Tibial artery (tissue), 4 donors: ENCODE results near the gene ANKRD13B.

ENCODE experiments used
- DNase-seq, 2 donors: peaks; one replicate each; pipeline ENCODE4 v3.0.0-alpha.2; 2019
- H3K27ac ChIP-seq, 2 donors: fragments of 200-600 bp; sonication (generic) in 1 of 2; 1 replicate in 1 of 2; 2 replicates in 1 of 2; pipeline ENCODE4 v1.5.1; 2018 to 2019; ENCODE audit warnings: mild to moderate bottlenecking in 1 of 2
- H3K27me3 ChIP-seq, 2 donors: fragments of 200-600 bp; sonication (generic) in 1 of 2; one replicate each; pipeline versions ENCODE4 v1.5.1 to v1.6.0; 2016 to 2019
- H3K36me3 ChIP-seq, 3 donors: fragments of 200-600 bp; sonication (generic) in 2 of 3; one replicate each; pipeline ENCODE4 v1.5.1; 2016 to 2019; ENCODE audit warnings: mild to moderate bottlenecking in 2 of 3
- H3K4me1 ChIP-seq, 4 donors: fragments of 200-600 bp; sonication (generic) in 2 of 4; 1 replicate in 3 of 4; 2 replicates in 1 of 4; pipeline ENCODE4 v1.5.1; 2016 to 2019
- H3K4me3 ChIP-seq, 2 donors: fragments of 200-600 bp; sonication (generic) in 1 of 2; 1 replicate in 1 of 2; 2 replicates in 1 of 2; pipeline ENCODE4 v1.5.1; 2018 to 2019; ENCODE audit warnings: mild to moderate bottlenecking in 2 of 2
- H3K9me3 ChIP-seq, 3 donors: fragments of 200-600 bp; sonication (generic) in 1 of 3; one replicate each; pipeline ENCODE4 v1.5.1; 2016 to 2019
- CTCF ChIP-seq, 2 experiments: fragments of 200-600 bp in 1 of 2; fragments of 450-650 bp in 1 of 2; IDR thresholded peaks; one replicate each; pipeline ENCODE4 v1.5.1; 2017 to 2019; ENCODE audit warnings: antibody characterized with exemption in 2 of 2, mild to moderate bottlenecking in 1 of 2, moderate library complexity in 1 of 2
- intact Hi-C: fragments of 100-400 bp; cut with DNase I; formaldehyde crosslinking; loops from one replicate; pipeline ENCODE4 v1.15.0; 2023; ENCODE audit warnings: low total_unique reads

Gene ANKRD13B

DNA sequence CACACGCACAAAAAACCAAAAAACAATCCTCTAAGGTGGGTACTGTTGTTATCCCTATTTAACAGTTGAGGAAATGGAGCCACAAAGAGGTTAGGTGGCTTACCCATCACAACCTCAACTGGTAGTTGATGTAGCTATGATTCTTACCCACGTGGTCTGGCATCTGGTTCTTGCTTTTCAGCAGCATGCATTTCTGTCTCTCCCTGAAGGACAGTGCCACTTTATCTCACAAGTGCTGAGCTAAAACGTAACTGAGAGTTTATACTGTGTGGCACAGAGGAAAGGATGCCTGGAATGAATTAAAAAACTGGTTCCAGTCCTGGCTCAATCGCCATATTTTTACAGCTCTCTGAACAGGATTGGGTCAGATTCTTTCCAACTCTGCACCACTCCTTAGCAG lies 31.7 kb downstream of the ANKRD13B start:
- intact Hi-C loops, result no loop called here
- TF ChIP-seq CTCF (IDR thresholded peaks at IDR 0.05), result no peak
- H3K4me3 ChIP-seq, result no peak overlapping the region
- peak overlapping the region in 1 of 2 donors; percentile 5 for H3K27ac ChIP-seq
- DNase-seq, result no peak
- H3K4me1 ChIP-seq, result peaks cover 0 to 40% (median 19%) of the 10 kb centered on the region in 4 donors
- H3K9me3 ChIP-seq, result no peaks in the 10 kb centered on the region
- H3K36me3 ChIP-seq, result no peaks in the 10 kb centered on the region
- no peaks in the 10 kb centered on the region for H3K27me3 ChIP-seq

DNA sequence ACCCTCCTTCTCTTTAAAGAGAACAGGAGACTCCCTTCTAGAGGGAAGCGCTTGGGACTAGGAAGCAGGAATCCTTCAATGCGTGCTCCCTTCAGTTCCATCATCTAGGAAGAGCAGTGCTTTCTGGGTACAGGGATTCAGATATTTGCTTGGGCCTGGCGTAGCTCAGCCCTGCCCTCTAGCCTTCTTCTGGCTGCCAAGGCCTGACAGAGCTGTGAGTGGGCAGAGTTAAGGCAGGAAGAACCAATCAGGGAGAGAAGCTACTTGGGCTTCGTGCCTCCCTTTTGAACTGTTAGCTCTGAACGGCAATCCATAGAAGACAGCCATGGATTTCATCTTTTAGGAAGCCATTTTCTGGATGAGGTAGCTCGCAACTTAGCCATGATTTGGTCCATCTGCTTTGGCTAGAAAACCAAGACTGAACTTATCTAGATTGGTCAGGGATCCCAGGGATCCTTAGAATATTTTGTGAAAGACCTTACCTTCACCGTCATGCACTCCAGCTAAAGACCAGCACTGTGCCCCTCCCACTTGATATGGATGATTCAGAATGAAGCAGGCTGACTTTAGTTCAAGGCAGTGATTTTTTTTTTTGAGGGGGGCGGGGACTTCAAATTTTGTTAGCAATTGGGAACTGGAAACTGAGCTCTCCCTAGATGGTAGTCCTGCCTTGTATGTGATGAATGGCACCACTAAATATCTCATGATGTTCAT lies 32.3 kb downstream of the ANKRD13B start:
- H3K9me3 ChIP-seq, result no peaks in the 10 kb centered on the region
- peak overlapping the region in 1 of 2 donors; percentile 5 for H3K27ac ChIP-seq
- H3K4me1 ChIP-seq, result peaks cover 0 to 34% (median 17%) of the 10 kb centered on the region in 4 donors
- H3K4me3 ChIP-seq, result no peak overlapping the region
- H3K27me3 ChIP-seq, result no peaks in the 10 kb centered on the region
- intact Hi-C loops, result no loop called here
- no peak for TF ChIP-seq CTCF (IDR thresholded peaks at IDR 0.05)
- no peak for DNase-seq
- H3K36me3 ChIP-seq, result no peaks in the 10 kb centered on the region

DNA sequence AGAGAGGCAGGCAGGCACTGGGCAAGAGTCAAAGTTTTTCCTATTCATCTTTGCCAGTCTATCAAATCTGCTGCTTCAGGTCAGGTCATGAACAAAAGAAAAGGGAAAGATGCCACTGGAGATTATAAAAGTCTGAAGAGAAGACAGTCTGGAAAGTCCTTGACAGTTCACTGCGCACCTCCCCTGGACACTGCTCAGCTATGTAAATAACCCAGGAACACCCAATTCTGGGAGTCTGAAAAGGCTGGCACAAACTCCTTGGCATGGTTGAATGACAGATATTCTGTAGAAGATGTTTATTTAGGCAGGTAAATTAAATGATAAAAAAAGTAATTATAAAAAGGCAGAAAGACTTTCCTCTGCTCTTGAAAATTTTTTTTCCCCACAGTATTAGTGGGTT lies 35.0 kb downstream of the ANKRD13B start:
- no peak for DNase-seq
- no peaks in the 10 kb centered on the region for H3K9me3 ChIP-seq
- H3K4me1 ChIP-seq, result peaks cover 0 to 11% (median 3%) of the 10 kb centered on the region in 4 donors
- TF ChIP-seq CTCF (IDR thresholded peaks at IDR 0.05), result no peak
- intact Hi-C loops, result no loop called here
- no peaks in the 10 kb centered on the region for H3K27me3 ChIP-seq
- peaks cover 15 to 23% (median 21%) of the 10 kb centered on the region in 3 donors for H3K36me3 ChIP-seq
- H3K27ac ChIP-seq, result no peak overlapping the region
- no peak overlapping the region for H3K4me3 ChIP-seq

- Histone ChIP-seq H3K27me3 (no peaks in the 10 kb centered on the region), H3K36me3 (peaks cover 15 to 23% (median 21%) of the 10 kb centered on the region in 3 donors), H3K27ac (no peak overlapping the region), H3K9me3 (no peaks in the 10 kb centered on the region), H3K4me3 (no peak overlapping the region), H3K4me1 (peaks cover 0 to 6% (median 0%) of the 10 kb centered on the region in 4 donors)
- no peak for TF ChIP-seq CTCF (IDR thresholded peaks at IDR 0.05)
- intact Hi-C loops, result no loop called here
- no peak for DNase-seq
These were observed 35.7 kb downstream of the ANKRD13B start for GRCh38 chr17:29628644-29629043.

- no peaks in the 10 kb centered on the region for H3K9me3 ChIP-seq
- no peak for TF ChIP-seq CTCF (IDR thresholded peaks at IDR 0.05)
- intact Hi-C loops, result no loop called here
- peaks cover 0 to 6% (median 0%) of the 10 kb centered on the region in 4 donors for H3K4me1 ChIP-seq
- no peak for DNase-seq
- H3K27ac ChIP-seq, result no peak overlapping the region
- H3K4me3 ChIP-seq, result no peak overlapping the region
- H3K36me3 ChIP-seq, result peaks cover 15 to 30% (median 26%) of the 10 kb centered on the region in 3 donors
- no peaks in the 10 kb centered on the region for H3K27me3 ChIP-seq
These were observed 36.9 kb downstream of the ANKRD13B start for GRCh38 chr17:29629839-29630238.
